Measurements from ENCODE around the gene PNMA3.
"Not testable (repeated sequence)": the region's sequence is repeated elsewhere in the genome, so short reads cannot be mapped to it uniquely, and the experiment has no call there.

PNMA3 gene

DNA sequence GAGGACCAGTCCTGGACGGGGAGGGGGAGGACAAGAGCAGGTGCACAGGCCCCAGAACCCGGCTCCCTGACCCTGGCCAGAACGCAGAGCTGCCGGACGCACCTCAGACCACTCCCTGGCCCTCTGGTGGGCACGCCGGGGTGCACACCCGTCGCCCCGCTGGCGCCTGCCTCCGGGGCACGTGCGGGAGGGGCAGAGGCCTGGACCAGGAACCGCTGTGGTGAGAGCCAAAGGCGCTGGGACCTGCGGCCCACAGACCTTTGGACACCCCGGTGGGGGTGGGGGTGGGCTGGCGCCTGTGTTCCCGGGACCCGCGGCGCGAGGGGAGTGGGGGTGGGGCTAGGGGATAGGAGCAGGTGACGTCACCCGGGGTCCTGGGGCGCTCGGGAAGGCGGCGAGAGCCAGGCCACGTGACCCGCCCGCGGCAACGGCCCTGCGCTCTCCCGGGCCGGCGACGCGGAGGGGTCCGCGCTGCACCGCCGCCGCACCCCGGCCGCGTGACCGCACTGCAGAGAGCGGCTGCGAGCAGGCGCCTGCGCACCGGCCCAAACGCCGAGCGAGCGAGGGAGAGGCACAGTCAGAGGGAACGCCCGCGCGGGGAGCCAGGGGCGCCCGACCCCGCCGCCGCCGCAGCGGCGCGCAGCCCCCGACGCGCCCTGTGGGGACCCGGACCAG is 15.8 kb downstream of the PNMA3 start, which contains the start of gene PNMA6A:
TSS of gene PNMA6A (plus strand) at position 546 of the 675 bp plus-strand sequence. CDS start 609 bp downstream, outside the sequence.
- TF ChIP-seq YY1 (IDR thresholded peaks at IDR 0.05; ENCODE audit: low read depth); FOXM1 (IDR thresholded peaks at IDR 0.05; ENCODE audit: borderline replicate concordance, low read depth); EP300 (IDR thresholded peaks at IDR 0.05; ENCODE audit: borderline replicate concordance): not testable (repeated sequence)

DNA sequence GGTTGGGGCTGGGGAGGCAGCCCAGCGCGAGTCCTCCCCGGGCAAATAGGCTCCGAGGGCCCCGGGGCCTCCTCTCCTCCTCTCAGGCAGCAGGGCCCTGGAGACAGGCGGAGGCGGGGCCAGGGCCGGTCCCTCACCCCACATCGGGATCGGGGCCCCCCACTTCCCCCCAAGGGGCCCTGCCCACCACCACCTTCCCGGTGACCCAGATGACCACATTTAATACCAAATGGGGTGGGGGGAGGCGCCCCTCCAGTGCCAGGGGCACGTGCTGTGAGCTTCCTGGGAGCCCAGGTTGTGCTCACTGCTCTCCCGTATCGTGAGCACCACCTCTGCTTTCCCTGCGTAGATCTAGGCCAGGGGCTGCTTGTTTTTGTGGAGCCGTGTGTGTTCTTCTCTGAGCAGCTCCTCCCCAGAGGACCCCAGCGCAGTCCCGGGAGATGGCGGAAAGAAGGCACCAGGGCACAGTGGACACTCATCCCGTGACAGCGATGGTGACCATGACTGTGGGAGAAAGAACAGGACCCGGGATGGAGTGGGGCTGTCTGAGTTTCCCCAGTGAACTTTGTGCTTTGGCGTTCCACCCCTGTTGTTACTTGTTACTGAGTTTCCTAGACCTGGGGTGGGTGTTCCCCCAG is 18.1 kb downstream of the PNMA3 start:
- TF ChIP-seq, protein P1, sequence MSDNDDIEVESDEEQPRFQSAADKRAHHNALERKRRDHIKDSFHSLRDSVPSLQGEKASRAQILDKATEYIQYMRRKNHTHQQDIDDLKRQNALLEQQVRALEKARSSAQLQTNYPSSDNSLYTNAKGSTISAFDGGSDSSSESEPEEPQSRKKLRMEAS (IDR thresholded peaks at IDR 0.05) = no peak
- no peak for TF ChIP-seq EGR1 (IDR thresholded peaks at IDR 0.05)
- no peak for TF ChIP-seq TEAD4 (IDR thresholded peaks at IDR 0.05)
- no peak for TF ChIP-seq EP300 (IDR thresholded peaks at IDR 0.05; ENCODE audit: borderline replicate concordance)
- TF ChIP-seq FOXM1 (IDR thresholded peaks at IDR 0.05; ENCODE audit: borderline replicate concordance, low read depth) = no peak
- TF ChIP-seq, protein P2, sequence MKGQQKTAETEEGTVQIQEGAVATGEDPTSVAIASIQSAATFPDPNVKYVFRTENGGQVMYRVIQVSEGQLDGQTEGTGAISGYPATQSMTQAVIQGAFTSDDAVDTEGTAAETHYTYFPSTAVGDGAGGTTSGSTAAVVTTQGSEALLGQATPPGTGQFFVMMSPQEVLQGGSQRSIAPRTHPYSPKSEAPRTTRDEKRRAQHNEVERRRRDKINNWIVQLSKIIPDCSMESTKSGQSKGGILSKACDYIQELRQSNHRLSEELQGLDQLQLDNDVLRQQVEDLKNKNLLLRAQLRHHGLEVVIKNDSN (IDR thresholded peaks at IDR 0.05) = no peak
- no peak for TF ChIP-seq NFIC (IDR thresholded peaks at IDR 0.05)
- no peak for TF ChIP-seq CEBPB (IDR thresholded peaks at IDR 0.05)
- no peak for TF ChIP-seq TAF1 (IDR thresholded peaks at IDR 0.05; ENCODE audit: low read depth)
- no peak for TF ChIP-seq ZBTB7A (IDR thresholded peaks at IDR 0.05; ENCODE audit: low read depth)
- TF ChIP-seq CREB1 (IDR thresholded peaks at IDR 0.05; ENCODE audit: low read depth) = no peak
- TF ChIP-seq RAD21 (IDR thresholded peaks at IDR 0.05; ENCODE audit: low read depth) = no peak
- TF ChIP-seq YY1 (IDR thresholded peaks at IDR 0.05; ENCODE audit: low read depth) = no peak

DNA sequence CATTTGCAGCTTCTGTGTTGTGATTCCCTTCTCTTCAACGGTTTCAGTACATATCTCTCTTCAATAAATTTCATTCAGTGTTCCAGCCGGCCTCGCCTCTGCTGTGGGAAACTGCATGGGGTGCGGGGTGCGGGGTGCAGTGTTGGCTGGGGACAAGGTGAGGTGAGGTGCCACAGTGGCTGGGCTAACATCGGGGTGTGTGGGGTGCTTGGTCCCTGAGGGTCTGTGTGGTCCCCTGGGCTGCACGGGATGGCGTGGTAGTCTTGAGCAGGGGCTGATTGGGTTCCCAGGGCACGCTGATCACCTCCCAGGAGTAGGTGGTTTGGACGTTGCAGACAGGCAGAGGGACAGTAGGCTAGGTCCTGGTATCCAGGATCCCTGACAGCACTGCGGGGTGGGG is 18.7 kb downstream of the PNMA3 start:
- TF ChIP-seq CREB1 (IDR thresholded peaks at IDR 0.05; ENCODE audit: low read depth) (no peak), YY1 (IDR thresholded peaks at IDR 0.05; ENCODE audit: low read depth) (no peak), TCF12 (IDR thresholded peaks at IDR 0.05; ENCODE audit: low read depth) (no peak)
- TF ChIP-seq, protein P2 (IDR thresholded peaks at IDR 0.05) = no peak

DNA sequence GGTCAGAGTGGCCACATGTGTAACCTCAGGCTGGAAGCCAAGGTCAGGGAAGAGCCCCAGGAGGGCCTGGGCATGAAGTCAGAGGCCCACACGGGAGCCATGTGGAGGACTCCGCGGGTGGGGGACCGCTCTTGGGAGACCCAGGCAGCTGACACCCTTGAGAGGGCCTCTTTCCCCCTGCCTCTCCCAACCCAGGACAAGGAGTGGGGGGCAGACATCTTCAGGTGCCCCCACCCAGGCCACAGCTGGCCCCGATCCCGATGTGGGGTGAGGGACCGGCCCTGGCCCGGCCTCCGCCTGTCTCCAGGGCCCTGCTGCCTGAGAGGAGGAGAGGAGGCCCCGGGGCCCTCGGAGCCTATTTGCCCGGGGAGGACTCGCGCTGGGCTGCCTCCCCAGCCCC is 19.1 kb downstream of the PNMA3 start:
- TF ChIP-seq EGR1 (IDR thresholded peaks at IDR 0.05) (no peak), YY1 (IDR thresholded peaks at IDR 0.05; ENCODE audit: low read depth) (no peak), TAF1 (IDR thresholded peaks at IDR 0.05; ENCODE audit: low read depth) (no peak), EP300 (IDR thresholded peaks at IDR 0.05; ENCODE audit: borderline replicate concordance) (no peak), ZBTB7A (IDR thresholded peaks at IDR 0.05; ENCODE audit: low read depth) (no peak), CEBPB (IDR thresholded peaks at IDR 0.05) (no peak), TCF12 (IDR thresholded peaks at IDR 0.05; ENCODE audit: low read depth) (no peak), FOXM1 (IDR thresholded peaks at IDR 0.05; ENCODE audit: borderline replicate concordance, low read depth) (no peak), NFIC (IDR thresholded peaks at IDR 0.05) (no peak), TEAD4 (IDR thresholded peaks at IDR 0.05) (no peak), RAD21 (IDR thresholded peaks at IDR 0.05; ENCODE audit: low read depth) (no peak), CREB1 (IDR thresholded peaks at IDR 0.05; ENCODE audit: low read depth) (no peak)
- TF ChIP-seq, protein P2 (IDR thresholded peaks at IDR 0.05) = no peak
- TF ChIP-seq, protein P3, sequence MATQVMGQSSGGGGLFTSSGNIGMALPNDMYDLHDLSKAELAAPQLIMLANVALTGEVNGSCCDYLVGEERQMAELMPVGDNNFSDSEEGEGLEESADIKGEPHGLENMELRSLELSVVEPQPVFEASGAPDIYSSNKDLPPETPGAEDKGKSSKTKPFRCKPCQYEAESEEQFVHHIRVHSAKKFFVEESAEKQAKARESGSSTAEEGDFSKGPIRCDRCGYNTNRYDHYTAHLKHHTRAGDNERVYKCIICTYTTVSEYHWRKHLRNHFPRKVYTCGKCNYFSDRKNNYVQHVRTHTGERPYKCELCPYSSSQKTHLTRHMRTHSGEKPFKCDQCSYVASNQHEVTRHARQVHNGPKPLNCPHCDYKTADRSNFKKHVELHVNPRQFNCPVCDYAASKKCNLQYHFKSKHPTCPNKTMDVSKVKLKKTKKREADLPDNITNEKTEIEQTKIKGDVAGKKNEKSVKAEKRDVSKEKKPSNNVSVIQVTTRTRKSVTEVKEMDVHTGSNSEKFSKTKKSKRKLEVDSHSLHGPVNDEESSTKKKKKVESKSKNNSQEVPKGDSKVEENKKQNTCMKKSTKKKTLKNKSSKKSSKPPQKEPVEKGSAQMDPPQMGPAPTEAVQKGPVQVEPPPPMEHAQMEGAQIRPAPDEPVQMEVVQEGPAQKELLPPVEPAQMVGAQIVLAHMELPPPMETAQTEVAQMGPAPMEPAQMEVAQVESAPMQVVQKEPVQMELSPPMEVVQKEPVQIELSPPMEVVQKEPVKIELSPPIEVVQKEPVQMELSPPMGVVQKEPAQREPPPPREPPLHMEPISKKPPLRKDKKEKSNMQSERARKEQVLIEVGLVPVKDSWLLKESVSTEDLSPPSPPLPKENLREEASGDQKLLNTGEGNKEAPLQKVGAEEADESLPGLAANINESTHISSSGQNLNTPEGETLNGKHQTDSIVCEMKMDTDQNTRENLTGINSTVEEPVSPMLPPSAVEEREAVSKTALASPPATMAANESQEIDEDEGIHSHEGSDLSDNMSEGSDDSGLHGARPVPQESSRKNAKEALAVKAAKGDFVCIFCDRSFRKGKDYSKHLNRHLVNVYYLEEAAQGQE (IDR thresholded peaks at IDR 0.05; ENCODE audit: low read depth) = no peak
- TF ChIP-seq, protein P1 (IDR thresholded peaks at IDR 0.05) = no peak

DNA sequence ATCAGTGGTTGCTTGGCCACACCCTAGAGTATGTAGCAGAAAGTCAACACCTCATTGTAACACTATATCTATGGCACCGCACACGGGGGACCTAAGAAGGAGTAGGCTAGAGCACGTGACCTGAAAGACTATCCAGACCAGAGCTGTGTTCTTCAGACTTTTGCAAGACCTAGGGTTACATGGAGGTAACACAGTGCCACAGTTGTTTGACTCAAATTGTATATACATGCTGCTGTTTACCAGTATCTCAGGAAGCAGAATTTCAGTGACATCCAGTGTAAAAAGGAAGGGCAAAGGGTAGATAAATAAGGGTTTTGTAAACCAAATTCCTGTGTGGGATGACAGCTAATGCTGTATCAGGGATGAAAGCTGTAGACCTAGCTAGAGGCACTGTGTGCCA is 46.1 kb downstream of the PNMA3 start:
- TF ChIP-seq, protein P2 (IDR thresholded peaks at IDR 0.05) = no peak
- TF ChIP-seq TEAD4 (IDR thresholded peaks at IDR 0.05) = no peak
- TF ChIP-seq FOXM1 (IDR thresholded peaks at IDR 0.05; ENCODE audit: borderline replicate concordance, low read depth) = no peak
- no peak for TF ChIP-seq YY1 (IDR thresholded peaks at IDR 0.05; ENCODE audit: low read depth)
- TF ChIP-seq EGR1 (IDR thresholded peaks at IDR 0.05) = no peak
- no peak for TF ChIP-seq CEBPB (IDR thresholded peaks at IDR 0.05)
- TF ChIP-seq, protein P3 (IDR thresholded peaks at IDR 0.05; ENCODE audit: low read depth) = no peak
- no peak for TF ChIP-seq CREB1 (IDR thresholded peaks at IDR 0.05; ENCODE audit: low read depth)
- no peak for TF ChIP-seq TCF12 (IDR thresholded peaks at IDR 0.05; ENCODE audit: low read depth)
- no peak for TF ChIP-seq EP300 (IDR thresholded peaks at IDR 0.05; ENCODE audit: borderline replicate concordance)

Data from Ishikawa (cell line).